ENCODE measurements around the gene FGFR2. TPM values are rescaled to one million over a fixed set of nuclear protein-coding genes. Genes with fewer than 3 reads are reported as not detected.

The FGFR2 gene
- total RNA-seq, result under 1 TPM in 1 of 2 donors, not detected in 1; 0.73 TPM

- Mint-ChIP-seq H3K4me3 (peak within 1 kb of the TSS; percentile 53), H3K4me1 (ENCODE audit: low read depth in 2 of 2) (peaks cover 3 to 5% of the 10 kb centered on the region in 2 donors), H3K9me3 (no peaks in the 10 kb centered on the region), H3K27ac (no peak within 1 kb of the TSS), H3K27me3 (peaks cover 38 to 57% of the 10 kb centered on the region in 2 donors), H3K36me3 (peaks cover 5% of the 10 kb centered on the region)
- ATAC-seq (peak; percentile 86 to 91), DNase-seq (ENCODE audit: low spot score) (no peak)
Observed at GRCh38 chr10:121598263-121599249, at the start of gene FGFR2. Gene FGFR2 (minus strand): TSS chr10:121598444. CDS start chr10:121593817, 4,627 bp downstream.

- Mint-ChIP-seq H3K36me3 (no peaks in the 10 kb centered on the region), H3K27me3 (peaks cover 12 to 14% of the 10 kb centered on the region in 2 donors), H3K4me1 (ENCODE audit: low read depth in 2 of 2) (no peaks in the 10 kb centered on the region), H3K4me3 (no peak overlapping the region), H3K27ac (no peak overlapping the region), H3K9me3 (no peaks in the 10 kb centered on the region)
- DNase-seq (ENCODE audit: low spot score), result no peak
- no peak for ATAC-seq
Observed at GRCh38 chr10:121647401-121647800, 49.2 kb upstream of the FGFR2 start.

GRCh38 chr10:121645696-121646095 lies 47.5 kb upstream of the FGFR2 start:
- no peak for DNase-seq (ENCODE audit: low spot score)
- H3K27me3 Mint-ChIP-seq, result peaks cover 5 to 14% of the 10 kb centered on the region in 2 donors
- H3K36me3 Mint-ChIP-seq, result no peaks in the 10 kb centered on the region
- peaks cover 8% of the 10 kb centered on the region for H3K9me3 Mint-ChIP-seq
- ATAC-seq, result no peak
- H3K4me1 Mint-ChIP-seq (ENCODE audit: low read depth in 2 of 2), result no peaks in the 10 kb centered on the region
- no peak overlapping the region for H3K27ac Mint-ChIP-seq
- no peak overlapping the region for H3K4me3 Mint-ChIP-seq

GRCh38 chr10:121644501-121644900 lies 46.3 kb upstream of the FGFR2 start:
- no peaks in the 10 kb centered on the region for H3K36me3 Mint-ChIP-seq
- no peak overlapping the region for H3K4me3 Mint-ChIP-seq
- H3K27me3 Mint-ChIP-seq, result peaks cover 5 to 14% of the 10 kb centered on the region in 2 donors
- ATAC-seq (peak in 1 of 2 donors; percentile 13), DNase-seq (ENCODE audit: low spot score) (no peak)
- no peak overlapping the region for H3K27ac Mint-ChIP-seq
- peaks cover 8% of the 10 kb centered on the region for H3K9me3 Mint-ChIP-seq
- H3K4me1 Mint-ChIP-seq (ENCODE audit: low read depth in 2 of 2), result no peaks in the 10 kb centered on the region

GRCh38 chr10:121640266-121640665 lies 42.0 kb upstream of the FGFR2 start:
- peaks cover 5% of the 10 kb centered on the region for H3K36me3 Mint-ChIP-seq
- H3K27me3 Mint-ChIP-seq, result peaks cover 9 to 21% of the 10 kb centered on the region in 2 donors
- DNase-seq (ENCODE audit: low spot score), result no peak
- H3K4me1 Mint-ChIP-seq (ENCODE audit: low read depth in 2 of 2), result no peaks in the 10 kb centered on the region
- peaks cover 12% of the 10 kb centered on the region for H3K9me3 Mint-ChIP-seq
- no peak for ATAC-seq
- no peak overlapping the region for H3K4me3 Mint-ChIP-seq
- no peak overlapping the region for H3K27ac Mint-ChIP-seq

GRCh38 chr10:121639416-121639815 lies 41.2 kb upstream of the FGFR2 start:
- DNase-seq (ENCODE audit: low spot score) (no peak), ATAC-seq (no peak)
- Mint-ChIP-seq H3K36me3 (peaks cover 5% of the 10 kb centered on the region), H3K9me3 (peaks cover 12% of the 10 kb centered on the region), H3K4me3 (no peak overlapping the region), H3K27ac (no peak overlapping the region), H3K27me3 (peaks cover 9 to 21% of the 10 kb centered on the region in 2 donors), H3K4me1 (ENCODE audit: low read depth in 2 of 2) (no peaks in the 10 kb centered on the region)

- DNase-seq (ENCODE audit: low spot score) (no peak), ATAC-seq (no peak)
- Mint-ChIP-seq H3K9me3 (peaks cover 12% of the 10 kb centered on the region), H3K4me1 (ENCODE audit: low read depth in 2 of 2) (no peaks in the 10 kb centered on the region), H3K4me3 (no peak overlapping the region), H3K36me3 (peaks cover 5% of the 10 kb centered on the region), H3K27me3 (peaks cover 9 to 21% of the 10 kb centered on the region in 2 donors), H3K27ac (no peak overlapping the region)
Observed at GRCh38 chr10:121637437-121637836, 39.2 kb upstream of the FGFR2 start.

- Mint-ChIP-seq H3K4me3 (no peak overlapping the region), H3K27me3 (peaks cover 4 to 18% of the 10 kb centered on the region in 2 donors), H3K36me3 (peaks cover 1% of the 10 kb centered on the region), H3K27ac (no peak overlapping the region), H3K4me1 (ENCODE audit: low read depth in 2 of 2) (no peaks in the 10 kb centered on the region), H3K9me3 (peaks cover 3% of the 10 kb centered on the region)
- ATAC-seq (peak in 1 of 2 donors; percentile 43), DNase-seq (ENCODE audit: low spot score) (no peak)
Observed at GRCh38 chr10:121633056-121633455, 34.8 kb upstream of the FGFR2 start.

- Mint-ChIP-seq H3K4me1 (ENCODE audit: low read depth in 2 of 2) (no peaks in the 10 kb centered on the region), H3K27ac (no peak overlapping the region), H3K36me3 (no peaks in the 10 kb centered on the region), H3K9me3 (no peaks in the 10 kb centered on the region), H3K27me3 (peaks cover 6 to 10% of the 10 kb centered on the region in 2 donors), H3K4me3 (no peak overlapping the region)
- DNase-seq (ENCODE audit: low spot score) (no peak), ATAC-seq (no peak)
Observed at GRCh38 chr10:121631365-121632029, 33.3 kb upstream of the FGFR2 start.

- Mint-ChIP-seq H3K4me3 (no peak overlapping the region), H3K27ac (no peak overlapping the region), H3K4me1 (ENCODE audit: low read depth in 2 of 2) (no peaks in the 10 kb centered on the region), H3K36me3 (no peaks in the 10 kb centered on the region), H3K27me3 (peaks cover 10 to 14% of the 10 kb centered on the region in 2 donors), H3K9me3 (no peaks in the 10 kb centered on the region)
- ATAC-seq (no peak), DNase-seq (ENCODE audit: low spot score) (no peak)
Observed at GRCh38 chr10:121628859-121629258, 30.6 kb upstream of the FGFR2 start.

- Mint-ChIP-seq H3K27ac (no peak overlapping the region), H3K4me1 (ENCODE audit: low read depth in 2 of 2) (no peaks in the 10 kb centered on the region), H3K4me3 (no peak overlapping the region), H3K27me3 (peaks cover 10 to 14% of the 10 kb centered on the region in 2 donors), H3K36me3 (no peaks in the 10 kb centered on the region), H3K9me3 (no peaks in the 10 kb centered on the region)
- DNase-seq (ENCODE audit: low spot score) (no peak), ATAC-seq (no peak)
Observed at GRCh38 chr10:121627876-121628581, 29.8 kb upstream of the FGFR2 start.

GRCh38 chr10:121624836-121625486 lies 26.7 kb upstream of the FGFR2 start:
- DNase-seq (ENCODE audit: low spot score) (no peak), ATAC-seq (no peak)
- no peaks in the 10 kb centered on the region for H3K9me3 Mint-ChIP-seq
- no peak overlapping the region for H3K4me3 Mint-ChIP-seq
- peaks cover 8% of the 10 kb centered on the region in 2 donors for H3K27me3 Mint-ChIP-seq
- no peaks in the 10 kb centered on the region for H3K4me1 Mint-ChIP-seq (ENCODE audit: low read depth in 2 of 2)
- H3K36me3 Mint-ChIP-seq, result no peaks in the 10 kb centered on the region
- no peak overlapping the region for H3K27ac Mint-ChIP-seq

- Mint-ChIP-seq H3K27ac (no peak overlapping the region), H3K4me1 (ENCODE audit: low read depth in 2 of 2) (no peaks in the 10 kb centered on the region), H3K9me3 (peaks cover 3% of the 10 kb centered on the region), H3K36me3 (no peaks in the 10 kb centered on the region), H3K27me3 (peaks cover 0 to 3% of the 10 kb centered on the region in 2 donors), H3K4me3 (no peak overlapping the region)
- ATAC-seq, result no peak
- DNase-seq (ENCODE audit: low spot score), result no peak
Observed at GRCh38 chr10:121618906-121619305, 20.7 kb upstream of the FGFR2 start.

All from natural killer cell treated with Interleukin-12 subunit alpha and Interleukin-12 subunit beta and Interleukin-15 and Interleukin-18, amount 100 ng/mL, for 72 hours (primary cell).